ENCODE results near the gene CACNB2. TPM values are rescaled to one million over a fixed set of nuclear protein-coding genes. Genes with fewer than 3 reads are reported as not detected.

CACNB2 gene
- total RNA-seq, 1 donor from 2014 or later = not detected

- Mint-ChIP-seq H3K27me3 (no peaks in the 10 kb centered on the region), H3K4me1 (no peaks in the 10 kb centered on the region), H3K4me3 (no peak overlapping the region), H3K36me3 (ENCODE audit: low read depth) (no peaks in the 10 kb centered on the region), H3K27ac (no peak overlapping the region), H3K9me3 (no peaks in the 10 kb centered on the region)
- intact Hi-C loops (cut with micrococcal nuclease) = no loop called here
- ChIA-PET CTCF (no interaction called here), POLR2A (interaction anchor here (0.6 kb wide), 1 partner anchor 11 kb away, joined by 3 read pairs; no protein-coding TSS in a partner anchor)
- no peak for TF ChIP-seq CTCF (IDR thresholded peaks at IDR 0.05)
- no peak for ATAC-seq (ENCODE audit: low read depth)
- DNase-seq = no peak
Observed at GRCh38 chr10:18497806-18498369, 357.7 kb downstream of the CACNB2 start.

- Mint-ChIP-seq H3K36me3 (ENCODE audit: low read depth) (no peaks in the 10 kb centered on the region), H3K9me3 (no peaks in the 10 kb centered on the region), H3K4me3 (no peak overlapping the region), H3K4me1 (no peaks in the 10 kb centered on the region), H3K27ac (no peak overlapping the region), H3K27me3 (no peaks in the 10 kb centered on the region)
- POLR2A ChIA-PET = no interaction called here
- intact Hi-C loops (cut with micrococcal nuclease) = no loop called here
- CTCF ChIA-PET = no interaction called here
- TF ChIP-seq CTCF (IDR thresholded peaks at IDR 0.05) = no peak
- no peak for DNase-seq
- ATAC-seq (ENCODE audit: low read depth) = no peak
Observed at GRCh38 chr10:18498998-18499397, 358.8 kb downstream of the CACNB2 start.

GRCh38 chr10:18500576-18500975 lies 360.4 kb downstream of the CACNB2 start:
- ChIA-PET CTCF (no interaction called here), POLR2A (no interaction called here)
- Mint-ChIP-seq H3K27me3 (no peaks in the 10 kb centered on the region), H3K9me3 (no peaks in the 10 kb centered on the region), H3K4me1 (no peaks in the 10 kb centered on the region), H3K4me3 (no peak overlapping the region), H3K27ac (no peak overlapping the region), H3K36me3 (ENCODE audit: low read depth) (no peaks in the 10 kb centered on the region)
- ATAC-seq (ENCODE audit: low read depth) (no peak), DNase-seq (no peak)
- TF ChIP-seq CTCF (IDR thresholded peaks at IDR 0.05) = no peak
- intact Hi-C loops (cut with micrococcal nuclease) = no loop called here

- CTCF ChIA-PET = no interaction called here
Observed at GRCh38 chr10:18501198-18501597, 361.0 kb downstream of the CACNB2 start.

GRCh38 chr10:18501629-18502028 lies 361.4 kb downstream of the CACNB2 start:
- no peak for ATAC-seq (ENCODE audit: low read depth)
- TF ChIP-seq CTCF (IDR thresholded peaks at IDR 0.05) = no peak
- Mint-ChIP-seq H3K36me3 (ENCODE audit: low read depth) (no peaks in the 10 kb centered on the region), H3K4me3 (no peak overlapping the region), H3K4me1 (no peaks in the 10 kb centered on the region), H3K27ac (no peak overlapping the region), H3K9me3 (no peaks in the 10 kb centered on the region), H3K27me3 (no peaks in the 10 kb centered on the region)
- CTCF ChIA-PET = no interaction called here
- DNase-seq = no peak
- POLR2A ChIA-PET = no interaction called here
- intact Hi-C loops (cut with micrococcal nuclease) = no loop called here

More at GRCh38 chr10:18501198-18501597, 361.0 kb downstream of the CACNB2 start:
- no peaks in the 10 kb centered on the region for H3K9me3 Mint-ChIP-seq
- DNase-seq = no peak
- POLR2A ChIA-PET = no interaction called here
- H3K27ac Mint-ChIP-seq = no peak overlapping the region
- H3K36me3 Mint-ChIP-seq (ENCODE audit: low read depth) = no peaks in the 10 kb centered on the region
- H3K4me3 Mint-ChIP-seq = no peak overlapping the region
- no peaks in the 10 kb centered on the region for H3K27me3 Mint-ChIP-seq
- intact Hi-C loops (cut with micrococcal nuclease) = no loop called here
- no peak for TF ChIP-seq CTCF (IDR thresholded peaks at IDR 0.05)
- H3K4me1 Mint-ChIP-seq = no peaks in the 10 kb centered on the region
- ATAC-seq (ENCODE audit: low read depth) = no peak
